ENCODE measurements around the gene GRIN1.

GRCh38 chr9:137123468-137123837, 15.5 kb upstream of the GRIN1 start:
- TF ChIP-seq CTCF (IDR thresholded peaks at IDR 0.05; ENCODE audit: low read depth, low read length) (no peak), POLR2A (IDR thresholded peaks at IDR 0.05; ENCODE audit: extremely low read depth, insufficient read length) (no peak), MAX (IDR thresholded peaks at IDR 0.05; ENCODE audit: low read depth, low read length) (no peak), MYC (IDR thresholded peaks at IDR 0.05; ENCODE audit: low read depth, low read length) (no peak)

Measured in NB4 (cell line).